ENCODE results near the gene MBTPS2.
A peak's percentile ranks its signal among the peaks of the same experiment; 100 is the strongest.
"Not testable (repeated sequence)": the region's sequence is repeated elsewhere in the genome, so short reads cannot be mapped to it uniquely, and the experiment has no call there.

MBTPS2 gene

GRCh38 chrX:21816136-21816535 lies 23.3 kb upstream of the MBTPS2 start:
- TF ChIP-seq CTCF (IDR thresholded peaks at IDR 0.05; ENCODE audit: insufficient read depth, low read length, poor library complexity, severe bottlenecking) = no peak
- no peak for DNase-seq (ENCODE audit: extremely low read depth, insufficient read length)
- Histone ChIP-seq H3K36me3 (ENCODE audit: control insufficient read depth, insufficient read depth, low read length) (no peaks in the 10 kb centered on the region), H3K27me3 (replicated peaks; ENCODE audit: control insufficient read depth, insufficient read depth, low read length) (no peaks in the 10 kb centered on the region; the same call in 1 of the 2 replicates), H3K4me3 (replicated peaks; ENCODE audit: low read depth, low read length) (no peak overlapping the region)

GRCh38 chrX:21820170-21820569 lies 19.2 kb upstream of the MBTPS2 start:
- H3K4me3 ChIP-seq (replicated peaks; ENCODE audit: low read depth, low read length); DNase-seq (ENCODE audit: extremely low read depth, insufficient read length); H3K27me3 ChIP-seq (replicated peaks; ENCODE audit: control insufficient read depth, insufficient read depth, low read length); H3K36me3 ChIP-seq (ENCODE audit: control insufficient read depth, insufficient read depth, low read length): not testable (repeated sequence)

GRCh38 chrX:21821875-21822274 lies 17.5 kb upstream of the MBTPS2 start:
- no peak for TF ChIP-seq CTCF (IDR thresholded peaks at IDR 0.05; ENCODE audit: insufficient read depth, low read length, poor library complexity, severe bottlenecking)
- H3K36me3 ChIP-seq (ENCODE audit: control insufficient read depth, insufficient read depth, low read length) = no peaks in the 10 kb centered on the region
- no peaks in the 10 kb centered on the region for H3K27me3 ChIP-seq (replicated peaks; ENCODE audit: control insufficient read depth, insufficient read depth, low read length)
- no peak for DNase-seq (ENCODE audit: extremely low read depth, insufficient read length)
- H3K4me3 ChIP-seq (replicated peaks; ENCODE audit: low read depth, low read length) = no peak overlapping the region

- H3K4me3 ChIP-seq (replicated peaks; ENCODE audit: low read depth, low read length) = no peak overlapping the region
- no peaks in the 10 kb centered on the region for H3K27me3 ChIP-seq (replicated peaks; ENCODE audit: control insufficient read depth, insufficient read depth, low read length)
- H3K36me3 ChIP-seq (ENCODE audit: control insufficient read depth, insufficient read depth, low read length) = no peaks in the 10 kb centered on the region
- DNase-seq (ENCODE audit: extremely low read depth, insufficient read length) = no peak
- no peak for TF ChIP-seq CTCF (IDR thresholded peaks at IDR 0.05; ENCODE audit: insufficient read depth, low read length, poor library complexity, severe bottlenecking)
Measured at GRCh38 chrX:21831496-21831895, 7.9 kb upstream of the MBTPS2 start.

- no peak for TF ChIP-seq CTCF (IDR thresholded peaks at IDR 0.05; ENCODE audit: insufficient read depth, low read length, poor library complexity, severe bottlenecking)
- Histone ChIP-seq H3K36me3 (ENCODE audit: control insufficient read depth, insufficient read depth, low read length) (no peaks in the 10 kb centered on the region), H3K4me3 (replicated peaks; ENCODE audit: low read depth, low read length) (no peak overlapping the region), H3K27me3 (replicated peaks; ENCODE audit: control insufficient read depth, insufficient read depth, low read length) (no peaks in the 10 kb centered on the region)
- no peak for DNase-seq (ENCODE audit: extremely low read depth, insufficient read length)
Measured at GRCh38 chrX:21837056-21837455, 2.4 kb upstream of the MBTPS2 start.

GRCh38 chrX:21838937-21839333 lies 482 bp upstream of the MBTPS2 start:
- DNase-seq (ENCODE audit: extremely low read depth, insufficient read length) = no peak
- H3K36me3 ChIP-seq (ENCODE audit: control insufficient read depth, insufficient read depth, low read length) = no peaks in the 10 kb centered on the region
- no peak for TF ChIP-seq CTCF (IDR thresholded peaks at IDR 0.05; ENCODE audit: insufficient read depth, low read length, poor library complexity, severe bottlenecking)
- peak overlapping the region; percentile 77 for H3K4me3 ChIP-seq (replicated peaks; ENCODE audit: low read depth, low read length)
- H3K27me3 ChIP-seq (replicated peaks; ENCODE audit: control insufficient read depth, insufficient read depth, low read length) = no peaks in the 10 kb centered on the region

All from GM06990 (cell line).